ENCODE results near the gene GCLC. TPM values are rescaled to one million over a fixed set of nuclear protein-coding genes. Genes with fewer than 3 reads are reported as not detected.
A peak's percentile ranks its signal among the peaks of the same experiment; 100 is the strongest.

GCLC gene
- total RNA-seq (2021; ENCODE audit: unreplicated experiment) (37.2 TPM), Bru-seq, nascent RNA (percentile 79 among the genes with signal in this experiment), BruChase-seq, experiment 1, labeled RNA remaining after a 2-hour chase (percentile 75 among the genes with signal in this experiment), BruChase-seq, experiment 2, labeled RNA remaining after a 6-hour chase (percentile 79 among the genes with signal in this experiment)
- 19.4 TPM for polyA plus RNA-seq (2012; ENCODE audit: insufficient read length)
- long read RNA-seq, transcript GCLC-215 (16 exons, 3,785 nt): major isoform, 29 of 37 reads
- long read RNA-seq, partial matches to known transcripts: 4 of 37 reads
- long read RNA-seq, other reads (novel, unspliced or antisense): 4 of 37 reads

- BruUV-seq (replicated peaks): no TSS peak
- peak within 1 kb of the TSS; percentile 67 to 91 for H3K4me3 ChIP-seq (ENCODE audit: low read depth in 2 of 2, low read length in 2 of 2)
- ATAC-seq: peak; percentile 87
- no peaks in the 10 kb centered on the region; the same call in 1 of the 2 replicates for H3K36me3 ChIP-seq (ENCODE audit: control insufficient read depth, insufficient read depth, low read length)
- in situ Hi-C loops (cut with HindIII; ENCODE audit: low pct_unique_long_range_greater_than_20kb, low sequenced_read_pairs) (no loop called here), intact Hi-C loops (cut with micrococcal nuclease; ENCODE audit: unreplicated experiment) (loop anchor here (2.0 kb wide), 1 partner anchor 106 kb away; no protein-coding TSS in a partner anchor)
- no peaks in the 10 kb centered on the region for H3K27me3 ChIP-seq (ENCODE audit: control insufficient read depth, insufficient read depth, low read length)
- TF ChIP-seq SIN3A (IDR thresholded peaks at IDR 0.05; ENCODE audit: borderline replicate concordance, insufficient read depth, low read depth, low read length): no peak; the same call in 1 of the 2 replicates
- peak; percentile 93 for TF ChIP-seq POLR2AphosphoS5 (IDR thresholded peaks at IDR 0.05; ENCODE audit: low read depth, low read length)
- TF ChIP-seq CTCF (IDR thresholded peaks at IDR 0.05): peak; percentile 94
- peak in 1 of 2 experiments; percentile 24; a peak in 1 of 4 replicates for TF ChIP-seq REST (IDR thresholded peaks at IDR 0.05; ENCODE audit: insufficient read depth in 1 of 2, low read depth in 2 of 2, low read length in 1 of 2)
- peak; percentile 79 for DNase-seq (ENCODE audit: low read depth, low spot score)
- peaks cover 16% of the 10 kb centered on the region for H3K4me1 ChIP-seq (ENCODE audit: control insufficient read depth, insufficient read depth, low read length)
- CTCF ChIA-PET: interaction anchor here (0.6 kb wide), 1 partner anchor 188 kb away, joined by 5 read pairs; no protein-coding TSS in a partner anchor
- H3K27ac ChIP-seq (ENCODE audit: low read length): peak within 1 kb of the TSS; percentile 60
- POLR2A ChIA-PET: no interaction called here
- no peaks in the 10 kb centered on the region for H3K9me3 ChIP-seq (ENCODE audit: control insufficient read depth, insufficient read depth, low read depth, low read length)
Measured at GRCh38 chr6:53544470-53545308, at the start of gene GCLC. TSS of gene GCLC (minus strand) at chr6:53545101. CDS start at chr6:53544645, 456 bp downstream.

- no peak for TF ChIP-seq SIN3A (IDR thresholded peaks at IDR 0.05; ENCODE audit: borderline replicate concordance, insufficient read depth, low read depth, low read length)
- TF ChIP-seq POLR2AphosphoS5 (IDR thresholded peaks at IDR 0.05; ENCODE audit: low read depth, low read length): no peak
- no peak for TF ChIP-seq REST (IDR thresholded peaks at IDR 0.05; ENCODE audit: insufficient read depth in 1 of 2, low read depth in 2 of 2, low read length in 1 of 2)
- no peak for TF ChIP-seq TCF7L2 (IDR thresholded peaks at IDR 0.05; ENCODE audit: low read depth, low read length)
- no peak for TF ChIP-seq CTCF (IDR thresholded peaks at IDR 0.05)
- Histone ChIP-seq H3K9me3 (ENCODE audit: control insufficient read depth, insufficient read depth, low read depth, low read length) (no peaks in the 10 kb centered on the region), H3K36me3 (ENCODE audit: control insufficient read depth, insufficient read depth, low read length) (no peaks in the 10 kb centered on the region), H3K4me3 (ENCODE audit: low read depth in 2 of 2, low read length in 2 of 2) (no peak overlapping the region), H3K4me1 (ENCODE audit: control insufficient read depth, insufficient read depth, low read length) (no peaks in the 10 kb centered on the region), H3K27me3 (ENCODE audit: control insufficient read depth, insufficient read depth, low read length) (no peaks in the 10 kb centered on the region), H3K27ac (ENCODE audit: low read length) (no peak overlapping the region)
- intact Hi-C loops (cut with micrococcal nuclease; ENCODE audit: unreplicated experiment): no loop called here
- no TSS peak for BruUV-seq (replicated peaks)
- ChIA-PET POLR2A (no interaction called here), CTCF (no interaction called here)
- DNase-seq (ENCODE audit: low read depth, low spot score): no peak
- in situ Hi-C loops (cut with HindIII; ENCODE audit: low pct_unique_long_range_greater_than_20kb, low sequenced_read_pairs): no loop called here
- no peak for ATAC-seq
Measured at GRCh38 chr6:53594596-53594995, 49.7 kb upstream of the GCLC start.

All from Panc1 (cell line).